Measurements from ENCODE around the gene IL1R1. TPM values are rescaled to one million over a fixed set of nuclear protein-coding genes. Genes with fewer than 3 reads are reported as not detected.

The IL1R1 gene
- polyA plus RNA-seq, 3 donors, result 1.8 to 2.7 (median 2.6) TPM

- no peak for TF ChIP-seq CTCF (IDR thresholded peaks at IDR 0.05)
- Histone ChIP-seq H3K4me3 (replicated peaks in 1 of 3; ENCODE audit: low read depth in 2 of 3, low read length in 3 of 3) (no peak overlapping the region), H3K9me3 (replicated peaks in 1 of 2; ENCODE audit: control insufficient read depth in 1 of 2, insufficient read depth in 1 of 2, low read length in 2 of 2) (no peaks in the 10 kb centered on the region), H3K4me2 (replicated peaks; ENCODE audit: extremely low read depth, low read length, poor library complexity, severe bottlenecking) (no peak overlapping the region), H2AFZ (ENCODE audit: insufficient read depth, low read depth, low read length, poor library complexity, severe bottlenecking) (no peak overlapping the region), H3K9ac (ENCODE audit: insufficient read depth, low read length, poor library complexity, severe bottlenecking) (no peak overlapping the region), H3K27me3 (ENCODE audit: control insufficient read depth in 2 of 2, insufficient read depth in 2 of 2, low read length in 2 of 2) (no peaks in the 10 kb centered on the region), H4K20me1 (ENCODE audit: insufficient read depth, low read length) (no peaks in the 10 kb centered on the region), H3K4me1 (ENCODE audit: control insufficient read depth in 1 of 2, insufficient read depth in 2 of 2, low read length in 2 of 2) (peaks cover 6 to 14% of the 10 kb centered on the region in 2 donors), H3K27ac (ENCODE audit: low read depth in 1 of 2, low read length in 2 of 2) (no peak overlapping the region), H3K79me2 (ENCODE audit: insufficient read depth, low read length) (no peaks in the 10 kb centered on the region), H3K36me3 (replicated peaks in 1 of 2; ENCODE audit: control insufficient read depth in 1 of 2, insufficient read depth in 2 of 2, low read length in 2 of 2) (no peaks in the 10 kb centered on the region)
- Mint-ChIP-seq H3K9me3 (peaks cover 0 to 3% (median 0%) of the 10 kb centered on the region in 7 donors), H3K4me3 (no peak overlapping the region), H3K4me1 (peaks cover 16% of the 10 kb centered on the region), H3K36me3 (peaks cover 0 to 3% of the 10 kb centered on the region in 2 donors), H3K27ac (no peak overlapping the region), H3K27me3 (ENCODE audit: low read depth in 3 of 3) (peaks cover 2 to 6% (median 5%) of the 10 kb centered on the region in 3 donors)
- WGBS (ENCODE audit: insufficient coverage), result no CpG with 5 or more reads among the region's 4 CpGs
- intact Hi-C loops (cut with micrococcal nuclease), result no loop called here
- no peak for DNase-seq
These were observed 43.8 kb upstream of the IL1R1 start for GRCh38 chr2:102098756-102099155.

- no peaks in the 10 kb centered on the region for H3K79me2 ChIP-seq (ENCODE audit: insufficient read depth, low read length)
- H3K9me3 ChIP-seq (replicated peaks in 1 of 2; ENCODE audit: control insufficient read depth in 1 of 2, insufficient read depth in 1 of 2, low read length in 2 of 2), result no peaks in the 10 kb centered on the region
- 86% methylated on average over 5 of the region's 7 CpGs for WGBS (ENCODE audit: insufficient coverage)
- Mint-ChIP-seq H3K4me3 (no peak overlapping the region), H3K36me3 (peaks cover 0 to 3% of the 10 kb centered on the region in 2 donors), H3K4me1 (peaks cover 24% of the 10 kb centered on the region), H3K27me3 (ENCODE audit: low read depth in 3 of 3) (peaks cover 2 to 10% (median 6%) of the 10 kb centered on the region in 3 donors), H3K9me3 (peaks cover 0 to 3% (median 0%) of the 10 kb centered on the region in 7 donors), H3K27ac (peak overlapping the region in 1 of 7 donors; percentile 42)
- no peaks in the 10 kb centered on the region for H3K27me3 ChIP-seq (ENCODE audit: control insufficient read depth in 2 of 2, insufficient read depth in 2 of 2, low read length in 2 of 2)
- no peak for TF ChIP-seq CTCF (IDR thresholded peaks at IDR 0.05)
- H3K36me3 ChIP-seq (replicated peaks in 1 of 2; ENCODE audit: control insufficient read depth in 1 of 2, insufficient read depth in 2 of 2, low read length in 2 of 2), result no peaks in the 10 kb centered on the region
- intact Hi-C loops (cut with micrococcal nuclease), result loop anchor here in 1 of 2 donors (5.0 kb wide), 2 partner anchors 32 to 77 kb away; no protein-coding TSS in a partner anchor
- no peaks in the 10 kb centered on the region for H4K20me1 ChIP-seq (ENCODE audit: insufficient read depth, low read length)
- no peak overlapping the region for H3K4me3 ChIP-seq (replicated peaks in 1 of 3; ENCODE audit: low read depth in 2 of 3, low read length in 3 of 3)
- H2AFZ ChIP-seq (ENCODE audit: insufficient read depth, low read depth, low read length, poor library complexity, severe bottlenecking), result no peak overlapping the region
- no peak overlapping the region for H3K9ac ChIP-seq (ENCODE audit: insufficient read depth, low read length, poor library complexity, severe bottlenecking)
- peaks cover 14 to 21% of the 10 kb centered on the region in 2 donors for H3K4me1 ChIP-seq (ENCODE audit: control insufficient read depth in 1 of 2, insufficient read depth in 2 of 2, low read length in 2 of 2)
- no peak overlapping the region for H3K4me2 ChIP-seq (replicated peaks; ENCODE audit: extremely low read depth, low read length, poor library complexity, severe bottlenecking)
- H3K27ac ChIP-seq (ENCODE audit: low read depth in 1 of 2, low read length in 2 of 2), result no peak overlapping the region
- DNase-seq, result no peak
These were observed 42.8 kb upstream of the IL1R1 start for GRCh38 chr2:102099536-102100298.

All from CD14-positive monocyte (primary cell).